ENCODE measurements around the gene SELENOM. TPM values are rescaled to one million over a fixed set of nuclear protein-coding genes. Genes with fewer than 3 reads are reported as not detected.
"Not testable (repeated sequence)": the region's sequence is repeated elsewhere in the genome, so short reads cannot be mapped to it uniquely, and the experiment has no call there.

SELENOM gene
- total RNA-seq, 1 donor from 2014 or later = 40.9 TPM

GRCh38 chr22:31121403-31121802 lies 14.0 kb upstream of the SELENOM start:
- DNase-seq = no peak
- Mint-ChIP-seq H3K4me1 (ENCODE audit: low read depth, unreplicated experiment) (peaks cover 5% of the 10 kb centered on the region), H3K9me3 (ENCODE audit: unreplicated experiment) (peaks cover 5% of the 10 kb centered on the region), H3K27ac (ENCODE audit: unreplicated experiment) (no peak overlapping the region), H3K27me3 (ENCODE audit: unreplicated experiment) (peaks cover 3% of the 10 kb centered on the region), H3K4me3 (ENCODE audit: unreplicated experiment) (no peak overlapping the region), H3K36me3 (ENCODE audit: unreplicated experiment) (no peaks in the 10 kb centered on the region)
- no peak for TF ChIP-seq CTCF (IDR thresholded peaks at IDR 0.05; ENCODE audit: partially characterized antibody, unreplicated experiment)

GRCh38 chr22:31120642-31121041 lies 13.3 kb upstream of the SELENOM start:
- H3K9me3 Mint-ChIP-seq (ENCODE audit: unreplicated experiment) = peaks cover 3% of the 10 kb centered on the region
- no peak for TF ChIP-seq CTCF (IDR thresholded peaks at IDR 0.05; ENCODE audit: partially characterized antibody, unreplicated experiment)

GRCh38 chr22:31120230-31120629 lies 12.9 kb upstream of the SELENOM start:
- no peak for TF ChIP-seq CTCF (IDR thresholded peaks at IDR 0.05; ENCODE audit: partially characterized antibody, unreplicated experiment)
- H3K36me3 Mint-ChIP-seq (ENCODE audit: unreplicated experiment) = no peaks in the 10 kb centered on the region
- peaks cover 3% of the 10 kb centered on the region for H3K27me3 Mint-ChIP-seq (ENCODE audit: unreplicated experiment)
- no peak overlapping the region for H3K27ac Mint-ChIP-seq (ENCODE audit: unreplicated experiment)
- no peak for DNase-seq
- peaks cover 5% of the 10 kb centered on the region for H3K4me1 Mint-ChIP-seq (ENCODE audit: low read depth, unreplicated experiment)
- H3K9me3 Mint-ChIP-seq (ENCODE audit: unreplicated experiment) = peaks cover 3% of the 10 kb centered on the region
- H3K4me3 Mint-ChIP-seq (ENCODE audit: unreplicated experiment) = no peak overlapping the region

More at GRCh38 chr22:31120642-31121041, 13.3 kb upstream of the SELENOM start:
- H3K4me1 Mint-ChIP-seq (ENCODE audit: low read depth, unreplicated experiment) = peaks cover 5% of the 10 kb centered on the region
- peaks cover 3% of the 10 kb centered on the region for H3K27me3 Mint-ChIP-seq (ENCODE audit: unreplicated experiment)
- no peaks in the 10 kb centered on the region for H3K36me3 Mint-ChIP-seq (ENCODE audit: unreplicated experiment)
- no peak overlapping the region for H3K27ac Mint-ChIP-seq (ENCODE audit: unreplicated experiment)
- no peak for DNase-seq
- no peak overlapping the region for H3K4me3 Mint-ChIP-seq (ENCODE audit: unreplicated experiment)

DNA sequence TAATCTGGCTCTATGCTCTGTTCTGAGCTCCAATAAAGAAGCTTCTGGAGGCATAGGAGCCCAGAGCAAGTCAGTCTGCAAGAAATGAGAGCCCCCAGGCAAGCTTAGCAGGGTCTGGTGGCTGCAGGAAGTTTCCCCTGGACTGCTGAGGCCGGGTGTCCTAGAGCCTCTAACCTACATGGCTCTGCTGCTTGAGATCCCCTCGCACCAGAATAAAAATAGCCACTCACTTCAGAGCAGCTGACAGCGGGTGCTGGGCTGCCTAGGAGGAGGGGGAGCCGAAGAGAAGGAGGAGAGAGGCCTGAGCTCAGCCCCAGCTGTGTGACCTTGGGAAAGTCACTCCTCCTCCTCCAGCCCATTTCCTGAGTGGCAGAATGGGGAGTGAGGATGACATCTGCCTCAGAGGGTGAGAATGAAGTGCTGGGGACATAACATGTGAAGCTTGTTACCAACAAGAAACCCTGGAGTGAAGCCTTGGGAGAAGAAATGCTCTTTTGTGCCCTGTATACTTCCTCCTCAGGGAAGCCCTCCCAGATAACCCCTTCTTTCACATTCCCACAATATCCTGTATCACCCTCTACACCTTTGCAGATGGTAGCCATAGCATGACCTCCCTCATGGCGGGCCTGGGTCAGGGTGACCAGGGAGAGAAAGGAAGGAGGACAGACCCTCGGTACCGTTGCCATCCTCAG lies 11.8 kb upstream of the SELENOM start:
- Mint-ChIP-seq H3K4me1 (ENCODE audit: low read depth, unreplicated experiment) (peaks cover 5% of the 10 kb centered on the region), H3K4me3 (ENCODE audit: unreplicated experiment) (no peak overlapping the region), H3K9me3 (ENCODE audit: unreplicated experiment) (peaks cover 3% of the 10 kb centered on the region), H3K27ac (ENCODE audit: unreplicated experiment) (no peak overlapping the region), H3K27me3 (ENCODE audit: unreplicated experiment) (peaks cover 3% of the 10 kb centered on the region), H3K36me3 (ENCODE audit: unreplicated experiment) (no peaks in the 10 kb centered on the region)
- no peak for DNase-seq
- TF ChIP-seq CTCF (IDR thresholded peaks at IDR 0.05; ENCODE audit: partially characterized antibody, unreplicated experiment) = no peak

DNA sequence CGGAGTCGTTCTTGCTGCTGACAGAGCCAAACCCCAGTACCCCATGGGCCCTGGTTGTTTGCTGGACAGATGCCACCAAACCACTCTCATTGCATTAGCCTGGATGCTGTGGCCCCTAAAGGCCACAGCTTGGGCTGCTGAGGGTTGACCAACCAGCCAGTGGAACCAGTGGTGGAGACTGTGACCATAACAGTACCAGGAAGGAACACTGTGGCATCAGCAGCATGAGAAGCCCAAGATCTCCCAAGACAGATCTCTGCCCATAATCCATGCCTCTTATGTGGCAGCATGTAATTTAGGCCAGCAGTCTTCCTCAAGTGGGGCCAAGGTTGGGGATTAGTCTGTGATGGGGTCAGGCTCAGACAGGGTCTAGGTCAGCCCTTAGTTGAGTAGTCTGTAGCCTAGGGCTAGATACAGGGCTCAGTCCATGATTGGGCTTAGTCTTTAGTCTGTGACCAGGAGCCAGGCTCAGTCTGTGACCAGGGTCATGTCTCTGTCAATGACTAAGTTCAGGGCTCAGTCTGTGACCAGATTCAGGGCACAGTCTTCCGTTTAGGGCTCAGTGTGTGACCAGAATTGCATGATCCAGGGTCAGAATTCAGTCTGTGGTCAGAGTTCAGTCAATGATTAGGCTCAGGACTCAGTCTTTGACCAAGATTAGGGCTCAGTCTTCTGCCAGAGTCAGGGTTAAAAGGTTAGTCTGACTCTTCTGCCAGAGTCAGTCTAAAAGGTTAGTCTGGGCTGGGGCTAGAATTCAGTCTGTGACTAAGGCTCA lies 10.9 kb upstream of the SELENOM start:
- Mint-ChIP-seq H3K27ac (ENCODE audit: unreplicated experiment) (no peak overlapping the region), H3K27me3 (ENCODE audit: unreplicated experiment) (peaks cover 3% of the 10 kb centered on the region), H3K36me3 (ENCODE audit: unreplicated experiment) (no peaks in the 10 kb centered on the region), H3K9me3 (ENCODE audit: unreplicated experiment) (peaks cover 3% of the 10 kb centered on the region), H3K4me3 (ENCODE audit: unreplicated experiment) (no peak overlapping the region), H3K4me1 (ENCODE audit: low read depth, unreplicated experiment) (peaks cover 1% of the 10 kb centered on the region)
- TF ChIP-seq CTCF (IDR thresholded peaks at IDR 0.05; ENCODE audit: partially characterized antibody, unreplicated experiment) = no peak
- DNase-seq = no peak

GRCh38 chr22:31112547-31113091 lies 5.3 kb upstream of the SELENOM start:
- not testable (repeated sequence) for DNase-seq; H3K9me3 Mint-ChIP-seq (ENCODE audit: unreplicated experiment); H3K27ac Mint-ChIP-seq (ENCODE audit: unreplicated experiment); H3K36me3 Mint-ChIP-seq (ENCODE audit: unreplicated experiment); H3K27me3 Mint-ChIP-seq (ENCODE audit: unreplicated experiment); H3K4me3 Mint-ChIP-seq (ENCODE audit: unreplicated experiment); H3K4me1 Mint-ChIP-seq (ENCODE audit: low read depth, unreplicated experiment)

Data from glutamatergic neuron (in vitro differentiated cells).